HepG2 (cell line): Measurements from ENCODE around the gene IL6R. TPM values are rescaled to one million over a fixed set of nuclear protein-coding genes. Genes with fewer than 3 reads are reported as not detected.

Experiments
- ATAC-seq: fragments of 200-7000 bp; cut with Tn5 transposase; 3 replicates; pipeline ENCODE4 v1.9.1; 2020; ENCODE audit warnings: mild to moderate bottlenecking, moderate library complexity
- BruUV-seq: library from RNA; stranded (reverse); fragments of 400-500 nt; replicated peaks from 2 replicates; lab custom pipeline; 2021; lab: Mats Ljungman, UMichigan
- CTCF ChIA-PET: fragments of 300-600 bp; formaldehyde crosslinking; extraction: SDS; loops from one replicate; lab custom pipeline; 2021; ENCODE audit warnings: low total read pairs, inconsistent platforms, low intra/inter-chr PET ratio; lab: Yijun Ruan, JAX
- POLR2A ChIA-PET: fragments of 350-600 bp; sonication (Branson Sonifier 250); formaldehyde crosslinking; loops from one replicate; lab custom pipeline; 2020; ENCODE audit warnings: antibody characterized with exemption, inconsistent platforms; lab: Yijun Ruan, JAX
- DNase-seq: peaks from one replicate; pipeline ENCODE4 v3.0.0-alpha.2; 2015; ENCODE audit warnings: low spot score
- FAIRE-seq: peaks from 3 replicates; lab custom pipeline; 2011; peaks lifted over from hg19 to GRCh38; lab: Jason Lieb, UNC
- H2AFZ ChIP-seq: one replicate; pipeline ENCODE4 v1.6.1; 2011; ENCODE audit warnings: low read length, inconsistent platforms
- H3K27ac ChIP-seq: fragments of 300-600 bp; 3 replicates; pipeline ENCODE4 v1.8.0; 2011; ENCODE audit warnings: mixed run types, mild to moderate bottlenecking, mixed read lengths, low read length, inconsistent platforms; ENCODE audit not compliant: insufficient read depth; ENCODE audit errors: extremely low read length
- H3K27me3 ChIP-seq, 2 experiments: fragments of 200-600 bp in 1 of 2; 2 replicates in 1 of 2; 3 replicates in 1 of 2; pipeline versions ENCODE4 v1.6.0 to v1.8.0; 2011; ENCODE audit warnings: low read length in 2 of 2, mild to moderate bottlenecking in 2 of 2, moderate library complexity in 2 of 2, inconsistent platforms in 1 of 2; ENCODE audit not compliant: insufficient read depth in 2 of 2, control insufficient read depth in 1 of 2
- H3K36me3 ChIP-seq, 2 experiments: fragments of 200-600 bp in 1 of 2; replicated peaks in 1 of 2; 2 replicates in 1 of 2; 3 replicates in 1 of 2; pipeline versions ENCODE4 v1.5.1 to v1.8.0; 2011; ENCODE audit warnings: low read length in 2 of 2, inconsistent platforms in 1 of 2; ENCODE audit not compliant: insufficient read depth in 2 of 2, control insufficient read depth in 1 of 2
- H3K4me1 ChIP-seq: 2 replicates; pipeline ENCODE4 v1.5.1; 2012; ENCODE audit warnings: low read length, inconsistent platforms; ENCODE audit not compliant: insufficient read depth
- H3K4me2 ChIP-seq: 2 replicates; pipeline ENCODE4 v1.6.0; 2011; ENCODE audit warnings: low read depth, low read length, inconsistent platforms
- H3K4me3 ChIP-seq, 3 experiments: fragments of 200-600 bp in 1 of 3; sonication (generic), shearing (Covaris generic) in 1 of 3; replicated peaks in 1 of 3; 2 replicates each; pipeline ENCODE4 v1.5.1; 2011 to 2016; ENCODE audit warnings: low read length in 3 of 3, inconsistent platforms in 2 of 3, low read depth in 2 of 3, mild to moderate bottlenecking in 2 of 3, control low read depth in 1 of 3, mixed read lengths in 1 of 3; ENCODE audit not compliant: insufficient read depth in 1 of 3
- H3K79me2 ChIP-seq: one replicate; pipeline ENCODE4 v1.6.1; 2011; ENCODE audit warnings: low read length, inconsistent platforms; ENCODE audit not compliant: insufficient read depth
- H3K9ac ChIP-seq: 2 replicates; pipeline ENCODE4 v1.6.0; 2011; ENCODE audit warnings: mild to moderate bottlenecking, low read depth, low read length, inconsistent platforms; ENCODE audit not compliant: insufficient read depth
- H3K9me3 ChIP-seq: 2 replicates; pipeline ENCODE4 v1.5.1; 2012; ENCODE audit warnings: mild to moderate bottlenecking, low read length
- H4K20me1 ChIP-seq: 2 replicates; pipeline ENCODE4 v1.6.0; 2011; ENCODE audit warnings: inconsistent platforms, mild to moderate bottlenecking, low read length, moderate library complexity; ENCODE audit not compliant: insufficient read depth
- CBFB ChIP-seq: sonication (generic); formaldehyde crosslinking; IDR thresholded peaks from 2 replicates; pipeline ENCODE4 v1.4.0; 2020; ENCODE audit warnings: missing genetic modification reagents
- GATAD2A ChIP-seq: IDR thresholded peaks from 2 replicates; pipeline ENCODE4 v1.6.1; 2016
- IRX3 ChIP-seq: sonication (generic); formaldehyde crosslinking; IDR thresholded peaks from 2 replicates; pipeline ENCODE4 v1.8.1; 2023; ENCODE audit warnings: mild to moderate bottlenecking, low read depth, missing genetic modification reagents, borderline replicate concordance
- NFIB ChIP-seq: sonication (generic); formaldehyde crosslinking; IDR thresholded peaks from 2 replicates; pipeline ENCODE4 v1.9.0; 2021; ENCODE audit warnings: missing genetic modification reagents, mild to moderate bottlenecking, borderline replicate concordance
- NFKB2 ChIP-seq: sonication (generic); formaldehyde crosslinking; IDR thresholded peaks from 2 replicates; pipeline ENCODE4 v1.4.0; 2020; ENCODE audit warnings: missing genetic modification reagents, borderline replicate concordance
- ONECUT2 ChIP-seq: sonication (generic); formaldehyde crosslinking; IDR thresholded peaks from 2 replicates; pipeline ENCODE4 v1.4.0; 2020; ENCODE audit warnings: missing genetic modification reagents
- RCOR2 ChIP-seq: IDR thresholded peaks from 2 replicates; pipeline ENCODE4 v1.6.1; 2016; ENCODE audit warnings: missing biosample characterization, missing genetic modification reagents
- RFX5 ChIP-seq: IDR thresholded peaks from 2 replicates; pipeline ENCODE4 v1.6.1; 2011; ENCODE audit warnings: low read depth, low read length, improper control_type of control experiment
- SMARCC2 ChIP-seq: fragments of 450-650 bp; IDR thresholded peaks from 2 replicates; pipeline ENCODE4 v1.6.1; 2017; ENCODE audit warnings: antibody characterized with exemption, mild to moderate bottlenecking
- SNAI1 ChIP-seq: sonication (generic); formaldehyde crosslinking; IDR thresholded peaks from 2 replicates; pipeline ENCODE4 v1.5.0; 2020; ENCODE audit warnings: mild to moderate bottlenecking, missing genetic modification reagents, borderline replicate concordance
- THAP11 ChIP-seq: IDR thresholded peaks from 2 replicates; pipeline ENCODE4 v1.6.1; 2016; ENCODE audit warnings: missing biosample characterization, missing genetic modification reagents
- ZBTB7A ChIP-seq: sonication (generic); formaldehyde crosslinking; IDR thresholded peaks from 2 replicates; pipeline ENCODE4 v1.8.0; 2022; ENCODE audit warnings: mild to moderate bottlenecking, missing genetic modification reagents
- ZNF33B ChIP-seq: sonication (generic); formaldehyde crosslinking; IDR thresholded peaks from 2 replicates; pipeline ENCODE4 v1.5.1; 2020; ENCODE audit warnings: mild to moderate bottlenecking, missing genetic modification reagents
- ZNF703 ChIP-seq: sonication (generic); formaldehyde crosslinking; IDR thresholded peaks from 2 replicates; pipeline ENCODE4 v1.5.1; 2020; ENCODE audit warnings: missing genetic modification reagents, mild to moderate bottlenecking, moderate library complexity, borderline replicate concordance
- WGBS: methylation state at CpG from one replicate; pipeline ENCODE4 v1.1.6; 2017; ENCODE audit warnings: low lambda C conversion rate; 5-methylcytosine and 5-hydroxymethylcytosine counted together
- in situ Hi-C: cut with HindIII; loops from 2 replicates; pipeline ENCODE4 v1.10.0; 2017; ENCODE audit warnings: low pct_unique_long_range_greater_than_20kb; ENCODE audit not compliant: extremely low pct_ligation_motif_present
- intact Hi-C: fragments of 100-400 bp; cut with micrococcal nuclease; formaldehyde crosslinking; loops from one replicate; pipeline ENCODE4 v1.10.0; 2022; ENCODE audit not compliant: unreplicated experiment
- polyA plus RNA-seq, 8 experiments: library from polyadenylated mRNA; depleted of rRNA in 3 of 8; stranded (reverse) in 7 of 8; unstranded in 1 of 8; fragments of >200 nt; fragmentation: Illumina TruSeq in 4 of 8; extraction: Trizol in 4 of 8; gene quantifications; 2 replicates each; pipeline versions ENCODE4 v1.2.1 to v1.2.3, GENCODE V29; 2011 to 2016; ENCODE audit warnings: low read depth in 4 of 8, missing spikeins in 1 of 8, mixed read lengths in 1 of 8; ENCODE audit not compliant: insufficient read depth in 1 of 8
- total RNA-seq, 5 experiments: library from RNA; depleted of rRNA; stranded (reverse); fragments of >200 nt; fragmentation: Illumina TruSeq; extraction: Trizol; gene quantifications; 2 replicates each; pipeline ENCODE4 v1.2.3, GENCODE V29; 2016; ENCODE audit warnings: low read depth in 1 of 5
- TF ChIP-seq, protein P1 (sequence below): sonication (generic); formaldehyde crosslinking; IDR thresholded peaks from 2 replicates; pipeline ENCODE4 v1.8.1; 2023; ENCODE audit warnings: mild to moderate bottlenecking, moderate library complexity, missing genetic modification reagents
- TF ChIP-seq, protein P2 (sequence below): sonication (generic); formaldehyde crosslinking; IDR thresholded peaks from 2 replicates; pipeline ENCODE4 v1.4.0; 2020; ENCODE audit warnings: missing genetic modification reagents
- TF ChIP-seq, protein P3 (sequence below): sonication (generic); formaldehyde crosslinking; IDR thresholded peaks from 2 replicates; pipeline ENCODE4 v1.4.0; 2020; ENCODE audit warnings: mild to moderate bottlenecking, missing genetic modification reagents

IL6R gene
- total and polyA plus RNA-seq, 2 of the 13 experiments (the other 11 are each of a cell fraction or from before 2014, with no cell fraction given): 5.0 to 24.5 TPM

DNA sequence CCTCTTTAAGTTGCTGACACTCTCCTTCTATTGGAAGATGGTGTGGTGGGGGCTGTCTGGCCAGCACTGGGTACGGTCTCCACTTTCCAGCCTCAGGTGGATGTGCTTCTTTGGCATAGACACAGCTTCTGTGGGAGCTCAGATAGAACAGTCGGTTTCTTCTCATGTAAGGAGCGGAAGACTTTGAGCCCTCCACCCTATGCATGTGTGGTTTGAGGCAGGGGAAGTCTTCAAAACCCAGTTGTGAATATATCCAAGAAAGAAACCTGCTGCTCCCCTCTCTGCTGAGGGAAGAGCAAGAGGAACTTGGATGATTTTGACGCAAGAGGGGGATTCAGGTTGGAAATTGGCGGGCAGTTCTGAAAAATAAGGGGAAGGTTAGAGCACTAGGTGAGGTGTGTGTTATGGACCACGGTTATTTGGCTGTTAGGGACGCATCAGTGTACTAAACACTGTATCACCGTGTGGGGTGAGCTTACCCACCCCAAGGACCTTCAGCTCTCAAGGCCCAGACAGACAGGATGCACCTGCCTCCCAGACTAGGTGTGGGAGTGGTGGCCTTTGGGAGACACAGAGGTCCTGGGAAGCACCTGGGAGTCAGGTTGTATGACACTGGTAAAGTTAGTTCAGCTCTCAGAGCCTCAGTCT, 36.2 kb downstream of the IL6R start:
- 92% methylated on average over 8 of the region's 8 CpGs for WGBS
- no peaks in the 10 kb centered on the region; a peak in 1 of 5 replicates for H3K36me3 ChIP-seq
- H4K20me1 ChIP-seq: no peaks in the 10 kb centered on the region
- H3K79me2 ChIP-seq: no peaks in the 10 kb centered on the region
- H3K27ac ChIP-seq: no peak overlapping the region
- peaks cover 19% of the 10 kb centered on the region for H3K4me1 ChIP-seq
- no peak overlapping the region for H3K4me2 ChIP-seq
- CTCF ChIA-PET: interaction anchor here (1.6 kb wide), 1 partner anchor 115 kb away, joined by 4 read pairs; no protein-coding TSS in a partner anchor
- ATAC-seq (no peak), DNase-seq (no peak), FAIRE-seq (no peak)
- in situ Hi-C loops: no loop called here
- no peak for TF ChIP-seq CBFB
- no peak for TF ChIP-seq IRX3 (CRISPR knock-in tag)
- no peak for TF ChIP-seq ZNF703 (CRISPR knock-in tag)
- TF ChIP-seq ZNF33B (CRISPR knock-in tag): no peak
- TF ChIP-seq NFIB: no peak
- TF ChIP-seq RFX5: no peak
- TF ChIP-seq, protein P1, sequence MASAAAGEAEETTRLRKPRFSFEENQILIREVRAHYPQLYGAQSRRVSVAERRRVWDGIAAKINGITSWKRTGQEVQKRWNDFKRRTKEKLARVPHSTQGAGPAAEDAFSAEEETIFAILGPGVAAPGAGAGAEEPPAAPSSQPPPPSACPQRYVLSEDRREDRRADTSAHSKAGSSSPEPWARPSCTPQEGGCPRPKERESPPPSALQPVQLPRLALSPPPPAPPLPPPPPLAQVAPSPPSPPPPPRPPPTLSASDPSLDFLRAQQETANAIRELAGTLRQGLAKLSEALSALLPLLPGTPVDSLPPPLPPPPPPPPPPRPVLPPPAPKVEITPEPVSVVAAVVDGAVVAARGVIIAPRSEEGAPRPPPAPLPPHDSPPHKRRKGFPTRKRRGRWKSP: no peak
- TF ChIP-seq, protein P2, sequence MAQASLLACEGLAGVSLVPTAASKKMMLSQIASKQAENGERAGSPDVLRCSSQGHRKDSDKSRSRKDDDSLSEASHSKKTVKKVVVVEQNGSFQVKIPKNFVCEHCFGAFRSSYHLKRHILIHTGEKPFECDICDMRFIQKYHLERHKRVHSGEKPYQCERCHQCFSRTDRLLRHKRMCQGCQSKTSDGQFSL (CRISPR knock-in tag): no peak
- no peak for TF ChIP-seq GATAD2A (CRISPR knock-in tag)
- no peak for TF ChIP-seq ONECUT2
- TF ChIP-seq SMARCC2: no peak
- TF ChIP-seq THAP11 (CRISPR knock-in tag): no peak
- TF ChIP-seq, protein P3, sequence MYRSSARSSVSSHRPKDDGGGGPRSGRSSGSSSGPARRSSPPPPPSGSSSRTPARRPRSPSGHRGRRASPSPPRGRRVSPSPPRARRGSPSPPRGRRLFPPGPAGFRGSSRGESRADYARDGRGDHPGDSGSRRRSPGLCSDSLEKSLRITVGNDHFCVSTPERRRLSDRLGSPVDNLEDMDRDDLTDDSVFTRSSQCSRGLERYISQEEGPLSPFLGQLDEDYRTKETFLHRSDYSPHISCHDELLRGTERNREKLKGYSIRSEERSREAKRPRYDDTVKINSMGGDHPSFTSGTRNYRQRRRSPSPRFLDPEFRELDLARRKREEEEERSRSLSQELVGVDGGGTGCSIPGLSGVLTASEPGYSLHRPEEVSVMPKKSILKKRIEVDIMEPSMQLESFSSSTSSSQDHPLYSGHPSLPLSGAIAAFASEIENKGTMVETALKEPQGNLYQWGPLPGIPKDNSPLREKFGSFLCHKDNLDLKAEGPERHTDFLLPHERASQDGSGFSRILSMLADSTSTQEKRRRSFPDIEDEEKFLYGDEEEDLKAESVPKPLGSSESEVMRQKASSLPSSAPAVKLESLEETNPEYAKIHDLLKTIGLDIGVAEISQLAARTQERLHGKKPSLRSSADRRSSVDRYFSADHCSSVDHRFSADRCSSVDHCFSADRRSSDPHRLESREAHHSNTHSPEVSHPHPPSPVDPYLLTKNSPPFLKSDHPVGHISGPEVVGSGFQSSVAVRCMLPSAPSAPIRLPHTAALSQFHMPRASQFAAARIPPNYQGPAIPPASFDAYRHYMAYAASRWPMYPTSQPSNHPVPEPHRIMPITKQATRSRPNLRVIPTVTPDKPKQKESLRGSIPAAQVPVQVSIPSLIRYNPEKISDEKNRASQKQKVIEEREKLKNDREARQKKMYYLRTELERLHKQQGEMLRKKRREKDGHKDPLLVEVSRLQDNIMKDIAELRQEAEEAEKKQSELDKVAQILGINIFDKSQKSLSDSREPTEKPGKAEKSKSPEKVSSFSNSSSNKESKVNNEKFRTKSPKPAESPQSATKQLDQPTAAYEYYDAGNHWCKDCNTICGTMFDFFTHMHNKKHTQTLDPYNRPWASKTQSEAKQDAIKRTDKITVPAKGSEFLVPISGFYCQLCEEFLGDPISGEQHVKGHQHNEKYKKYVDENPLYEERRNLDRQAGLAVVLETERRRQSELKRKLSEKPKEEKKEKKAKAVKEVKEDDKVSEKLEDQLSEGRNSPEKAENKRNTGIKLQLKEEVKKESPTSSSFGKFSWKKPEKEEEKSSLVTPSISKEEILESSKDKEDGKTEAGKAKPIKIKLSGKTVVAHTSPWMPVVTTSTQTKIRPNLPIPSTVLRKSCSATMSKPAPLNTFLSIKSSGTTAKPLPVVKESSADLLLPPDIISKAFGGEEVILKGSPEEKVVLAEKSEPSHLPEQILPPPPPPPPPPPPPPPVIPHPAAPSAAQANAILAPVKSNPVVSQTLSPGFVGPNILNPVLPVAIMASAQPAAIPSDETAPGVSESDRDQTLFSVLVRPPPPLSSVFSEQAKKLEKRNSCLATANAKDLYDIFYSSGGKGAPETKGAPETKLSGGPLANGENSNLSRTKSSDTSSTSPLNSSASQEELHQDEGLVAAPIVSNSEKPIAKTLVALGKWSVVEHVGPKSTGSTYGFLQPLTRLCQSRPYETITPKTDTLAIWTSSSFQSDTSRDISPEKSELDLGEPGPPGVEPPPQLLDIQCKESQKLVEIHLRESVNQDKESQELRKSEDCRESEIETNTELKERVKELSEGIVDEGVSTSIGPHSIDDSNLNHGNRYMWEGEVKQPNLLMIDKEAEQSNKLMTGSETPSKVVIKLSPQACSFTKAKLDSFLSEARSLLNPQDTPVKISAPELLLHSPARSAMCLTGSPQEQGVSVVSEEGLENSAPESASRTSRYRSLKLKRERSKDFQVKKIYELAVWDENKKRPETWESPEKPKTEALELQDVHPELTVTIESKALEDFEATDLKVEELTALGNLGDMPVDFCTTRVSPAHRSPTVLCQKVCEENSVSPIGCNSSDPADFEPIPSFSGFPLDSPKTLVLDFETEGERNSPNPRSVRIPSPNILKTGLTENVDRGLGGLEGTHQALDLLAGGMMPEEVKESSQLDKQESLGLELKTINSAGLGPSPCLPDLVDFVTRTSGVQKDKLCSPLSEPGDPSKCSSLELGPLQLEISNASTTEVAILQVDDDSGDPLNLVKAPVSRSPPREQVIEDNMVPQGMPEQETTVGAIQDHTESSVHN: no peak
- no peak for TF ChIP-seq NFKB2 (CRISPR knock-in tag)
- no peak for TF ChIP-seq ZBTB7A (CRISPR knock-in tag)
- no peak for TF ChIP-seq SNAI1
- TF ChIP-seq RCOR2 (CRISPR knock-in tag): no peak
- intact Hi-C loops: loop anchor here (10.0 kb wide), 1 partner anchor 87 kb away; no protein-coding TSS in a partner anchor
- no peak overlapping the region for H3K4me3 ChIP-seq
- BruUV-seq: no TSS peak
- no peak overlapping the region for H3K9ac ChIP-seq
- no peaks in the 10 kb centered on the region for H3K27me3 ChIP-seq
- H2AFZ ChIP-seq: no peak overlapping the region
- no peaks in the 10 kb centered on the region for H3K9me3 ChIP-seq
- POLR2A ChIA-PET: no interaction called here
